ENCODE results near the gene RLN3.

GRCh38 chr19:13995017-13995728, 32.8 kb upstream of the RLN3 start:
- TF ChIP-seq EP300 (IDR thresholded peaks at IDR 0.05) (no peak), POLR2A (IDR thresholded peaks at IDR 0.05) (no peak)
- TF ChIP-seq, protein P1, sequence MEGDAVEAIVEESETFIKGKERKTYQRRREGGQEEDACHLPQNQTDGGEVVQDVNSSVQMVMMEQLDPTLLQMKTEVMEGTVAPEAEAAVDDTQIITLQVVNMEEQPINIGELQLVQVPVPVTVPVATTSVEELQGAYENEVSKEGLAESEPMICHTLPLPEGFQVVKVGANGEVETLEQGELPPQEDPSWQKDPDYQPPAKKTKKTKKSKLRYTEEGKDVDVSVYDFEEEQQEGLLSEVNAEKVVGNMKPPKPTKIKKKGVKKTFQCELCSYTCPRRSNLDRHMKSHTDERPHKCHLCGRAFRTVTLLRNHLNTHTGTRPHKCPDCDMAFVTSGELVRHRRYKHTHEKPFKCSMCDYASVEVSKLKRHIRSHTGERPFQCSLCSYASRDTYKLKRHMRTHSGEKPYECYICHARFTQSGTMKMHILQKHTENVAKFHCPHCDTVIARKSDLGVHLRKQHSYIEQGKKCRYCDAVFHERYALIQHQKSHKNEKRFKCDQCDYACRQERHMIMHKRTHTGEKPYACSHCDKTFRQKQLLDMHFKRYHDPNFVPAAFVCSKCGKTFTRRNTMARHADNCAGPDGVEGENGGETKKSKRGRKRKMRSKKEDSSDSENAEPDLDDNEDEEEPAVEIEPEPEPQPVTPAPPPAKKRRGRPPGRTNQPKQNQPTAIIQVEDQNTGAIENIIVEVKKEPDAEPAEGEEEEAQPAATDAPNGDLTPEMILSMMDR (IDR thresholded peaks at IDR 0.05) = no peak
